Muscle layer of colon (tissue), 2 donors: ENCODE results near the gene KLF15.

Experiments
- H3K27ac ChIP-seq: one replicate; pipeline ENCODE4 v1.7.0; 2013; ENCODE audit warnings: low read depth, mild to moderate bottlenecking, low read length, moderate library complexity
- H3K27me3 ChIP-seq, 2 donors: one replicate each; pipeline ENCODE4 v1.7.0; 2013; ENCODE audit warnings: low read length in 2 of 2, mild to moderate bottlenecking in 2 of 2; ENCODE audit not compliant: insufficient read depth in 2 of 2, control insufficient read depth in 1 of 2
- H3K36me3 ChIP-seq: one replicate; pipeline ENCODE4 v1.7.0; 2013; ENCODE audit warnings: mild to moderate bottlenecking, low read length; ENCODE audit not compliant: insufficient read depth
- H3K4me1 ChIP-seq: one replicate; pipeline ENCODE4 v1.7.0; 2013; ENCODE audit warnings: mild to moderate bottlenecking, low read length; ENCODE audit not compliant: insufficient read depth
- H3K4me3 ChIP-seq, 2 donors: one replicate each; pipeline ENCODE4 v1.7.0; 2013; ENCODE audit warnings: low read length in 2 of 2, low read depth in 1 of 2, mild to moderate bottlenecking in 1 of 2, moderate library complexity in 1 of 2
- H3K9ac ChIP-seq: one replicate; pipeline ENCODE4 v1.7.0; 2013; ENCODE audit warnings: low read length
- H3K9me3 ChIP-seq: one replicate; pipeline ENCODE4 v1.7.0; 2013; ENCODE audit warnings: mild to moderate bottlenecking, low read length
- donor health status: abdominal sarcoma.
- donor health status: Adenocarcinoma of cecum.

The KLF15 gene

DNA sequence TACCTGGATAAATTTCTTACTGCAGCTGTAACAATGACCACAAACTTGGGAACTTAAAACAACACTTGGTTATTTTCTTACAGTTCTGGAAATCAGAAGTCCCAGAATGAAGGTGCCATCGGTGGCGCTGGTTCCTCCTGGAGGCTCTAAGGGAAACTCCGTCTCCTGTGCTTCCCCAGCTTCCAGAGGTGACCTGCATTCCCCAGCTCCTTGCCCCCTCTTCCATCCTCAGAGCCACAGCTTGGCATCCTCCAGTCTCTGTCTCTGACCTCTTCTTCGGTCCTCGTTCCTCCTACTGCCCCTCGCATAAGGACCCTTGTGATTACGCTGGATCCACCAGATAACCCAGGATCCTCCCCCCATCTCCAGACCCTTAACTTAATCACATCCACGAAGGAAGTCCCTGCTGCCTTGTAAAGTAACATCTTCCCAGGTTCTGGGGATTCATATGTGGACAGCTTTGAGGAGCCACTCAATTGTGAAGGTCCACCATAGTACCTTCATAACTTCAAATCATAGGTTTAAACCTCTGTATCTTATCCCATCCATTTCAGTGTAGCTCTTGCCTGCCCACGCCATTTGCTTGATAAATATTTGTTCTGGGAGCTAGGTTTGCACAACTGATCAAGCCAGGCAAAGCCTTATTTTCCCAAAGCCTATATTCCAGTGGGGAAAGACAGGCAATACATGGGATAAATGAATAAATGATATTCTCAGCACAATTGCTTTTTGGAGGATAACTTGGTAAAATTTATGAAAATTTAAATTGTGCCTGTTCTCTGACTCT lies 34.8 kb downstream of the KLF15 start:
- H3K27ac ChIP-seq = no peak overlapping the region

DNA sequence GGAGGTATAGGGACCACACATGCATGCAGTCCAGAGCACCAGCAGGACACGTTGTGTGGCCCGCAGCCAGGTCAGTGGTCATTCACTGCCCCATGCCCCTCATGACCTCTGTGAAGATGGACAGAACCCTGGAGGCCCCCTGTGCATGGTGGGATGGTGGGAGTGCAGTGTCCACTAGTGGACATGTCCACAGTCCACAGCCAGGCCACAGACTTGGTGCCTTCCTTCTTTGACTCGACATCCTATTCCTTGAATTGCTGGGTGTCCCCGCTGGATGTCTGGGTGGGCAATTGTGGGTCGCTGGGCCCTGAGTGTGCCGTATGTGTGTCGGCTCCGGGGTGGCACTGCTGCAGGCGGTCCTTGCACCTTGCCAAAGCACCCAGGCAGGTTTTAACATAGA lies 35.7 kb downstream of the KLF15 start:
- H3K27ac ChIP-seq = no peak overlapping the region
- no peaks in the 10 kb centered on the region for H3K4me1 ChIP-seq
- H3K27me3 ChIP-seq = no peaks in the 10 kb centered on the region
- no peaks in the 10 kb centered on the region for H3K9me3 ChIP-seq
- no peak overlapping the region for H3K4me3 ChIP-seq
- H3K36me3 ChIP-seq = no peaks in the 10 kb centered on the region
- H3K9ac ChIP-seq = no peak overlapping the region

More for the DNA sequence above, 34.8 kb downstream of the KLF15 start:
- no peak overlapping the region for H3K9ac ChIP-seq
- H3K36me3 ChIP-seq = no peaks in the 10 kb centered on the region
- H3K4me3 ChIP-seq = no peak overlapping the region
- H3K4me1 ChIP-seq = no peaks in the 10 kb centered on the region
- no peaks in the 10 kb centered on the region for H3K9me3 ChIP-seq
- H3K27me3 ChIP-seq = no peaks in the 10 kb centered on the region

DNA sequence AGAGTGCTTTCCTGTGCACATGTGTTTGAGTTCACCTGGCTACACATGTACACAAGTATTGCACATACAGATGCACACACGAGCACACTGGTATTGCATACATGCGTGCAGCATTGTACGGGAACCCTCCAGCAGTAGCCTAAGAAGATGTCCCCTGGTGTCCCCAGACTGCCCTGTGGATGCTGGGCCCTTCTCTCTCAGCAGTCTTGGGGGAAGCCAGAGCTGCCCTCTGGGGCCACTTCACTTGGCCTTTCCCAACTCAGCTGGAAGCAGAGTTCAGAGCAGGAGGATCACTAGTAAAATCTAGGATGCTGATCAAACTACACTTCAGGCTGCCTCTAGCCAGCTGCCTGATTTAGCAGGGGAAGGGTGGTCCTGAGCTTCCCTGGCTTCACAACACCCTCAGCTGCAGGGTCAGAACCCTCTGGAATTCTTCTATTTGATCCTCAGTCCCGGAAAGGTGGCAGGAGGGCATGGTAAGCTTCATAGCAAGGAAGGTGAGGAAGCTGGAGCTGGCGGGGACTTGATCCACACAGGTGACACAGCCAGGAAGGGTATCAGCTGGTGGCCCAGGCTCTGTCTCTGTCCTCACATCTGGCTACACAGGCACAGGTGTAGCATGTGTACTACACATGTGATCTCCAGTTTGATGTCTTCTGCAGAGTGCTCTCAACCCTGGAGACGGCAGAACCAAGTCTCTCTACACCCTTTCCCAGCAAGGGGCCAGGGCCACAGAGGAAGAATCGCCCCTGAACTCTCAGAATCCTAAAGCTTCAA lies 36.5 kb downstream of the KLF15 start:
- no peaks in the 10 kb centered on the region for H3K36me3 ChIP-seq
- H3K4me1 ChIP-seq = peaks cover 4% of the 10 kb centered on the region
- no peak overlapping the region for H3K9ac ChIP-seq
- no peak overlapping the region for H3K27ac ChIP-seq
- no peaks in the 10 kb centered on the region for H3K9me3 ChIP-seq
- H3K4me3 ChIP-seq = no peak overlapping the region
- H3K27me3 ChIP-seq = no peaks in the 10 kb centered on the region

DNA sequence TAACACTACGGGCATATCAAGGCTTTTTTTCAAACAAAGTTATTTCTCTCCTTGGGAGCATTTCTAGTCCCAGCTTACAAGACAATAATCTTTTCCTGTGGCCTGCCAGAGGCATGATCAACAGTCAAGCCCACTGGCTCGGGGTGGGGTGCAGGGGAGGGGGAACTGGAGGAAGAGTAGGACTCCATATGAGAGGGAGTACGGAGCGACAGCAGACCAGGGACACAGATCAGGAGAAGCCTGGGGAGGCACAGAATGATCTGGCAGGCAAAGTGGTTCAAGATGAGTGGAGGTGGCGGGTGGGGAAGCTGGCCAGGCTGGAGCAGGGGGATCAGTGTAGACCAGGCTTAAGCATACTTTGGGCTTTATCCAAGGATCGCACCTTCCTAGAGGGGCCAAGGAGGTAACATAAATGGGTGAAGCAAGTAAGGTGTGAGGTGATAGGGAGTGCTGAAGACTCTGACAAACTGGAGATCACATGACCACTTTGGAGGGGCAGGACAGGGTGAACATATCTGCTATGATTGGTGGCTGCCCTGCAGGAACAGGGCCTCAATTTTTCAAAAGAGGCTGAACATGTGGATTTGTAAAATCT lies 37.4 kb downstream of the KLF15 start:
- Histone ChIP-seq H3K9me3 (no peaks in the 10 kb centered on the region), H3K9ac (no peak overlapping the region), H3K4me1 (peaks cover 5% of the 10 kb centered on the region), H3K27ac (no peak overlapping the region), H3K27me3 (no peaks in the 10 kb centered on the region), H3K4me3 (no peak overlapping the region), H3K36me3 (no peaks in the 10 kb centered on the region)

DNA sequence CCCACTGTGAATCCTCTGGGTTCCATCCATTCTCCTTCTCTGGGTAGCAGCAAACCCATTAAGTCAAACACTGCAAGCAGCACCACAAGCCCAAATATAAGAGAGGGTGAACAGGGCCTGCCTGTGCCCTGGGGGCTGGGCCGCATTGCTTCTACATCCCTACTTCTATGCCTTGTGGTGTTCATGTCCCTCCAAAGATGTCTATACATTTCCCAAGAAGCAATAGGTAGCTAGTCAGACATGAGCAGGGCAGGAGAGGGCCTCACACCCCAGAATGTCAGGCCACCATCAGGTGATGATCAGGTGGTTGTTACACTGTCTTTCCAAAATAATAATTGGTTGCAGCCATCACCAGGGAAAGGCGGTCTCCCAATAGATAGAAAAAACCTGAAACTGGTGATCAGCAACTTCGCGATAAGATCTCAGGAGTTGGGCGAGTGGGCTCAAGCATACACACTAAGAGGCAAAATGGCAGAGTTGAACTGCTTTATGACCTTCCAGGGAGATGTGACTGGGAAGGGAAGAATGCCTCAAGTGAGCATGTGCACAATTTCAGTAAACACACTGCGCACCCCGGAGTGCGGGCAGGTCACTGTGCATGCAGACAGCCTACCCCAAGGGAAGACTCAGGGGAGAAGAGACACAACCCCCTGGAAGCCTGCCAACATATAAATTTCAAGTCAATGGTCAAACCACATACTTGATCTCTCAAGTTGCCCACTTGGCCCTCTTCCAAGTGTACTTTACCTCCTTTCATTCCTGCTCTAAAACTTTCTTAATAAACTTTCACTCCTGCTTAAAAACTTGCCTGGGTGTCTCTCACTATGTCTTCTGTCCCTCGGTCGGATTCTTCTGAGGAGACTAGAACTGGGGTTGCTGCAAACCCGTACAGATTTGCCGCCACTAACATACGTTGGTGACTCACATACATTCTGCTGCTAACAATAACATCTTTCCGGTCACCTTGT lies 39.9 kb downstream of the KLF15 start:
- H3K36me3 ChIP-seq = no peaks in the 10 kb centered on the region
- H3K4me3 ChIP-seq = no peak overlapping the region
- H3K9me3 ChIP-seq = no peaks in the 10 kb centered on the region
- H3K27ac ChIP-seq = no peak overlapping the region
- no peak overlapping the region for H3K9ac ChIP-seq
- no peaks in the 10 kb centered on the region for H3K27me3 ChIP-seq
- peaks cover 5% of the 10 kb centered on the region for H3K4me1 ChIP-seq

DNA sequence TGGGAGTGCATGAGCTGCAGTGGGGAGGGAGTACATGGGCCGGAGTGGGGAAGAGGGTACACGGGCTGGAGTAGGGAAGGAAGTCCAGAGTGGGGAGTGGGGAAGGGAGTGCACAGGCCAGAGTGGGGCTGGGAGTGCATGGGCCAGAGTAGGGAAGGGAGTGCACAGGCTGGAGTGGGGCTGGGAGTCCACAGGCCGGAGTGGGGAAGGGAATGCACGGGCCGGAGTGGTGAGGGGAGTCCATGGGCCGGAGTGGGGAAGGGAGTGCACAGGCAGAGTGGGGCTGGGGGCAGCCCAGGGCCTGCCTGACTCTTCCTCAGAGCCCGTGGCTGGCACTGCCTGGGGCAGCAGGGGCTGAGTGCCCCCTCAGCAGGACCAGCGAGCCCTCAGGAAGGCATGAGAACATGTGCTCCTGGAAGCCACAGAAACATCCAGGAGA lies 40.7 kb downstream of the KLF15 start:
- Histone ChIP-seq H3K9ac (no peak overlapping the region), H3K36me3 (no peaks in the 10 kb centered on the region), H3K9me3 (no peaks in the 10 kb centered on the region), H3K4me3 (no peak overlapping the region), H3K4me1 (peaks cover 5% of the 10 kb centered on the region), H3K27ac (no peak overlapping the region), H3K27me3 (no peaks in the 10 kb centered on the region)

DNA sequence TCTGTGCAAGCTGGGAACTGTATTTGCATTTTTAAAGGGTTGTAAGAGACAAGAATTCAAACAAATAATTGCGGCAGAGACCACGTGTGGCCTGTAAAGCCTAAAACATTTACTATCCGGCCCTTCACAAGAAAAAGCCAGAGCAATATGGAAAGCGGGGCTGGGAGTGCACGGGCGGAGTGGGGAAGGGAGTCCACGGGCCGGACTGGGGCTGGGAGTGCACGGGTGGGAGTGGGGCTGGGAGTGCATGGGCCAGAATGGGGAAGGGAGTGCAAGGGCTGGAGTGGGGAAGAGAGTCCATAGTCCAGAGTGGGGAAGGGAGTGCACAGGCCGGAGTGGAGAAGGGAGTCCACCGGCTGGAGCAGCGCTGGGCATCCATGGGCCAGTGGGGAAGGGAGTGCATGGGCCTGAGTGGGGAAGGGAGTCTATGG lies 41.2 kb downstream of the KLF15 start:
- Histone ChIP-seq H3K27me3 (no peaks in the 10 kb centered on the region), H3K9ac (no peak overlapping the region), H3K4me3 (no peak overlapping the region), H3K9me3 (no peaks in the 10 kb centered on the region), H3K36me3 (no peaks in the 10 kb centered on the region), H3K27ac (no peak overlapping the region), H3K4me1 (peaks cover 5% of the 10 kb centered on the region)

DNA sequence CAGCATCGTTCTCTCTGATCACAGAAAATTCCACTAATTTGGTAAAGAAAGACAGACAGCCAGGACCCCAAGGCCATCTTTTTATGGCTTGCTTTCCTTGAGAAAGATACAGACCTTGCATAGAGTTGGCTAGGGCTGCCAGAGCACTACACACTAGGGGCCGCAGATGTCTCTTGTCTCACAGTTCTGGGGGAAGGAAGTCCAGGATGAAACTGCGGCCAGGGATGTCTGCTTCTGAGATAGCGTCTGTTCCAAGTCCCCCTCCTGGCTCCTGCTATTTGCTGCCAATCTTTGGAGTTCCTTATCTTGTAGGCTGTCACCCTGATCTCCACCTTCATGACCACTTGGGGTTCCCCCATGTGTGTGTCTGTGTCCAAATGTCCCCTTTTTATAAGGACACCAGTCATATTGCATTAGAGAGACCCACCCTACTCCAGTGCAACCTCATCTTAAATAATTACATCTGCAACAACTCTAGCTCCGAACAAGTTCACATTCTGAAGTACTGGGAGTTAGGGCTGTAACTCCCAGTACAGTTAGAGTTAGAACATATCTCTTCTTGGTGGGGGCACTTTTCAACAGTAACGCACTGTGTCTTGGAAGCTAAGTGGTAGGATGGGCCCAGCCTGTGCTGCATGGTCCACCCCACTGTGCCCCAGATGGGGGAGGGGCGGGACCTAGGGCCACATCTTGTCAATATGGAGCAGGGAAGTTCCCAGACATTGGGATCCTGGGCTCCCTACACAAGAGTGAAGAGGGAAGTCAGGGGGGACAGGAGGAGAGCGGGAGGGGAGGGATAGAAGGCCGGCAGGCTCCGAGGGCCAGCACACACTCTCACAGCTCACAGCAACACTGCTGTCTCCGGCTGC lies 42.2 kb downstream of the KLF15 start:
- Histone ChIP-seq H3K36me3 (no peaks in the 10 kb centered on the region), H3K9ac (no peak overlapping the region), H3K9me3 (no peaks in the 10 kb centered on the region), H3K4me1 (peaks cover 5% of the 10 kb centered on the region), H3K4me3 (no peak overlapping the region), H3K27ac (no peak overlapping the region), H3K27me3 (no peaks in the 10 kb centered on the region)

DNA sequence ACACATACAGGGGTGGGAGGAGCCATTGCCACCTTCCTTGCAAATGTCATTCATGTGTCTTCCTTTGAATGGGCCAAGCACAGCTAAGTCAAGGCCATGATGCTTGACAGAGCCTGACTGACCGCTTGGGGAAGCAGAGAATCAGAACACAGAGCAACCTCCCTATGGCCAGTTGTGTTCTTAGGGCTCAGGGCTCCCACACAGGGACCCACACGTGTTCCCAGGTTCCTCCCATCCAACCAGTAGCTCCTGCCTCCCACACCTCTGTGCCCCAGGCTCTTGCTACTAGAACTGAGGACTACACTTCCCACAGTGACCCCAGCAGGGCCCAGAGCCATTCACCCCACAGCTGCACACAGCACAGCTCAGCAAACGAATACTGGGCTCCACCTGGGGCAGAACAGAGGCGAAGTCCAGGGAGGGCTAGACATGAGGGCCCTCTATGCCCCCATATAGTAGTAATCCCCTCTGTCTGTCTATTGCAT lies 42.9 kb downstream of the KLF15 start:
- H3K4me1 ChIP-seq = peaks cover 5% of the 10 kb centered on the region
- no peaks in the 10 kb centered on the region for H3K9me3 ChIP-seq
- no peak overlapping the region for H3K9ac ChIP-seq
- no peak overlapping the region for H3K4me3 ChIP-seq
- H3K27ac ChIP-seq = no peak overlapping the region
- H3K36me3 ChIP-seq = no peaks in the 10 kb centered on the region
- H3K27me3 ChIP-seq = no peaks in the 10 kb centered on the region

DNA sequence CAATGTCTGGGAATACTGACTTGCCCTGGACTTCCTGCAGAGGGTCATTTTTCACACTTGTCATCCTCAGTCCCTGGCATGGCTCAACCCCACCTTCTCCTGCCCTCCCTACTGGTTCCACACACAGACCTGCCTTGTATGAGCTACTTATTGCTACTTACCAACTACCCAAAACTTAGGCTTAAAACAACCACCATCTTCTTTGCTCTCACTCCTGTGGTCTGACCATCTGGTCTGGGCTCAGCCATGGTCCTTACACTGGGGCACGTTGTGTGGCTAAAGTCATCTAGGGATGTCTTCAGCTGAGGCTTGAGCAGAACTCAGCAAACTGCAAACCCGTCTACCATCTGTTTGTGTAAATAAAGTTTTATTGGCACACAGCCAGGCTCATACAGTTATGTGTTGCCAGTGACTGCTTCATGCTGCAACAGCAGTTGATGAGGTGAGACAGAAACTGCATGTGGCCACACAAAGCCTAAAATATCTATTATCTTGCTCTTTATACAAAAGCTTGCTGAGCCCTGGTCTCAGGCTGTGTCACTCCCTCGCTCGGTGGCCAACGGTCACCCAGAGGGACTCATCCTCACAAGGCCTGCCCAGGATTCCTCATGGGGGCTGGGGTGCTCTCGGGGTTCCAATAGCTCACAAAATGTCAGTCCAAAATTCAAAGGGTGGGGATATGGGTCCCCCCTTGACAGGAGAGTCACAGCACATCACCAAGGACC lies 43.5 kb downstream of the KLF15 start:
- Histone ChIP-seq H3K9ac (no peak overlapping the region), H3K36me3 (no peaks in the 10 kb centered on the region), H3K27me3 (no peaks in the 10 kb centered on the region), H3K4me1 (peaks cover 5% of the 10 kb centered on the region), H3K27ac (no peak overlapping the region), H3K4me3 (no peak overlapping the region), H3K9me3 (no peaks in the 10 kb centered on the region)
